Measurements from ENCODE around the gene RNF103. TPM values are rescaled to one million over a fixed set of nuclear protein-coding genes. Genes with fewer than 3 reads are reported as not detected.

The RNF103 gene
- total and polyA plus RNA-seq, 2 of the 13 experiments (the other 11 are each of a cell fraction or from before 2014, with no cell fraction given) = 19.8 to 21.1 TPM

DNA sequence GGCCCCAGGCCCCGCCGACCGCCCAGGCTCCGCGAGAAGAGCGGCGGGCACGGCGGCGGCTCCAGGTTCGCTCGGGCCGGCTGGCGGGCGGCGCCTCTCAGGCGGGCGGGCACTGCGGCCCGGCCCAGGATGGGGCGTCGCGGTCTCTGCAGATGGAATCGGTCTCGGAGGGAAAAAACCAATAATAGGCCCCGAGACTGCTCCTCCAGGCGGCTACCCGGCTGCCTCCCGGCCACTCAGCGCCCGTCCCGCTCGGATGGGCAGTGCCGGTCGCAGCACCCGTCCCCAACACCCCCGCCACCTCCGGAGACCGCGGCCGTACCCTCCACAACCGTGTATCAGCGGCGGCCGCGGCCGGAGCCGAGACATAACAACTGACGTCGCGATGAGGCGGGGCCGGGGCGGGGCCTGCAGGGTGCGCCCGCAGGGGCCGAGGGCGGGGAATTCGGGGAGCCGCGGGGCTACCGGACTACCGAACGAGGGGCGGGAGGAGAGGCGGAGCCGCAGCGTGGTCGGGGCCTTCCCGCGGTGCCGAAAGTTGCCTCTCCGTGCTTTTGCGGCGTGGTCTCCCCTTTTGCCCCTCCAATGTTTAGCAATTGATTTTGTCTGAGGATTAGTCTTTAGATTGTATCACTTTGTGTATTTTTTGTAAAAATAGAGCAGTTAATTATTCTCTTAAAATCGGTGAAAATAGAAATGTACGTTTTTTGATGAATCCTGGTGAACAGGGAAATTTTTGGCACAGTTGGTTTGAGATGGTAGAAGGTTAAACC is at the start of gene RNF103 (continued):
- TF ChIP-seq GLI4 (CRISPR knock-in tag; IDR thresholded peaks at IDR 0.05; ENCODE audit: borderline replicate concordance) (peak; percentile 66; the same call in 1 of the 2 replicates), SRY (CRISPR knock-in tag; IDR thresholded peaks at IDR 0.05) (peak; percentile 89; the same call in 1 of the 2 replicates), MAZ (IDR thresholded peaks at IDR 0.05; ENCODE audit: borderline replicate concordance, low read depth, low read length) (no peak; the same call in 1 of the 2 replicates), MAZ (CRISPR knock-in tag; IDR thresholded peaks at IDR 0.05; ENCODE audit: low read depth) (peak; percentile 95), TMF1 (CRISPR knock-in tag; IDR thresholded peaks at IDR 0.05; ENCODE audit: low read depth) (0 out of 2 replicates have a peak, but pooled peaks have one; percentile 61), FOXK1 (CRISPR knock-in tag; IDR thresholded peaks at IDR 0.05; ENCODE audit: borderline replicate concordance, low read depth) (peak; percentile 92), ZNF10 (CRISPR knock-in tag; IDR thresholded peaks at IDR 0.05; ENCODE audit: borderline replicate concordance, low read depth) (no peak), KLF6 (CRISPR knock-in tag; IDR thresholded peaks at IDR 0.05) (peak; percentile 97), ZNF3 (CRISPR knock-in tag; IDR thresholded peaks at IDR 0.05) (no peak), ZNF547 (CRISPR knock-in tag; IDR thresholded peaks at IDR 0.05) (0 out of 2 replicates have a peak, but pooled peaks have one; percentile 49), KDM5A (IDR thresholded peaks at IDR 0.05; ENCODE audit: borderline replicate concordance, low read length) (peak; percentile 34; the same call in 1 of the 2 replicates), MTF1 (CRISPR knock-in tag; IDR thresholded peaks at IDR 0.05) (0 out of 2 replicates have a peak, but pooled peaks have one; percentile 74), GFI1 (CRISPR knock-in tag; IDR thresholded peaks at IDR 0.05; ENCODE audit: borderline replicate concordance) (no peak; the same call in 1 of the 2 replicates), GABPB1 (CRISPR knock-in tag; IDR thresholded peaks at IDR 0.05) (peak; percentile 83), NAIF1 (CRISPR knock-in tag; IDR thresholded peaks at IDR 0.05; ENCODE audit: borderline replicate concordance) (no peak), ZNF747 (CRISPR knock-in tag; IDR thresholded peaks at IDR 0.05; ENCODE audit: borderline replicate concordance) (peak; percentile 75; the same call in 1 of the 2 replicates), ZBTB38 (CRISPR knock-in tag; IDR thresholded peaks at IDR 0.05) (peak; percentile 70), ZBTB1 (CRISPR knock-in tag; IDR thresholded peaks at IDR 0.05; ENCODE audit: borderline replicate concordance) (no peak), EHMT2 (IDR thresholded peaks at IDR 0.05; ENCODE audit: borderline replicate concordance, low read depth, low read length) (no peak)
- TF ChIP-seq, protein P1, sequence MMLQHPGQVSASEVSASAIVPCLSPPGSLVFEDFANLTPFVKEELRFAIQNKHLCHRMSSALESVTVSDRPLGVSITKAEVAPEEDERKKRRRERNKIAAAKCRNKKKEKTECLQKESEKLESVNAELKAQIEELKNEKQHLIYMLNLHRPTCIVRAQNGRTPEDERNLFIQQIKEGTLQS (CRISPR knock-in tag; IDR thresholded peaks at IDR 0.05) = no peak; the same call in 1 of the 2 replicates
- TF ChIP-seq, protein P2, sequence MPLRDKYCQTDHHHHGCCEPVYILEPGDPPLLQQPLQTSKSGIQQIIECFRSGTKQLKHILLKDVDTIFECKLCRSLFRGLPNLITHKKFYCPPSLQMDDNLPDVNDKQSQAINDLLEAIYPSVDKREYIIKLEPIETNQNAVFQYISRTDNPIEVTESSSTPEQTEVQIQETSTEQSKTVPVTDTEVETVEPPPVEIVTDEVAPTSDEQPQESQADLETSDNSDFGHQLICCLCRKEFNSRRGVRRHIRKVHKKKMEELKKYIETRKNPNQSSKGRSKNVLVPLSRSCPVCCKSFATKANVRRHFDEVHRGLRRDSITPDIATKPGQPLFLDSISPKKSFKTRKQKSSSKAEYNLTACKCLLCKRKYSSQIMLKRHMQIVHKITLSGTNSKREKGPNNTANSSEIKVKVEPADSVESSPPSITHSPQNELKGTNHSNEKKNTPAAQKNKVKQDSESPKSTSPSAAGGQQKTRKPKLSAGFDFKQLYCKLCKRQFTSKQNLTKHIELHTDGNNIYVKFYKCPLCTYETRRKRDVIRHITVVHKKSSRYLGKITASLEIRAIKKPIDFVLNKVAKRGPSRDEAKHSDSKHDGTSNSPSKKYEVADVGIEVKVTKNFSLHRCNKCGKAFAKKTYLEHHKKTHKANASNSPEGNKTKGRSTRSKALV (CRISPR knock-in tag; IDR thresholded peaks at IDR 0.05) = peak; percentile 86

All from HepG2 (cell line).